HG02938 (cell line): ENCODE measurements around the gene PROKR1.
"Not testable (repeated sequence)": the region's sequence is repeated elsewhere in the genome, so short reads cannot be mapped to it uniquely, and the experiment has no call there.

Source experiments
- ATAC-seq: cut with Tn5 transposase; IDR thresholded peaks from one replicate; pipeline ENCODE4 v1.9.1; 2021; ENCODE audit warnings: mild to moderate bottlenecking, moderate library complexity; ENCODE audit not compliant: unreplicated experiment

The PROKR1 gene

DNA sequence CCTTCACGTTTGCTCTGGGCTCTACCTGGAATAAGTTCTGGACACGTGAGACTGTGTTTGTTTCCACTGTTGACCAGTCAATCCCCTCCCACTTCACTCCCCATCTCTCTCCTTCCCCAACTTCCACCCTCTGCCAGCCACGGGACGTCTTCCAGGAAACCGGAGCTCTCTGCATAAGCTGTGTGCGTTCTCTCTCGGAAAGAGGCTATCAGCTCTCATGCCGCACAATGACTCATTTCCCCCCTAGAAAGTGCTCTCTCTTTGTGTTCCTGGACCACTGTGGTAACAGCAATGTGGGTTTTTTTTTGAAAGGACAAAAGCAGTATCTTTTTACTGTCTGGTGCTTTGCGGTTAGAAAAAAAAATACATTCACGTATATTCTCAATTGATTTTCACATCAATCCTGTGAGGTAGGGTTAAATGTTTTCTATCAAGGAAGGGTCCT lies 10.2 kb downstream of the PROKR1 start:
- ATAC-seq = peak; percentile 89

DNA sequence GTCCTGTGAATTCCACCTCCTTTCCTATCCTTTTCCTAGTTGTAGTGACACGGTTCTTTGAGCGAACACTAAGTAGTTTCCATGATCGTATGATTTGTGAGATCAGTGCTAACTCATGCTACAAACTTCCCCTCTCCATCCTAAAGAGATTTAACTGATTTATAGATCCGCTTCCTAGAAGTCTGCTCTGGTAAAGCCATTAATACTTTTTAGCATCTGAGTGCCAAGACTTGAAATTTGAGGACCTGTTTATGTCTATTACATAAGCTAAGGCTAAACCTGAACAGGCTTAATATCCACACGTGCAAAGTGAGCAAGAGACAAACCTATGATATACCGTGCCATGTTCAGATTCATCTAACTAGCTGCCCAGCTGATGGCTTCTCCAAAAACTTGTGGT lies 14.9 kb downstream of the PROKR1 start:
- ATAC-seq = no peak

DNA sequence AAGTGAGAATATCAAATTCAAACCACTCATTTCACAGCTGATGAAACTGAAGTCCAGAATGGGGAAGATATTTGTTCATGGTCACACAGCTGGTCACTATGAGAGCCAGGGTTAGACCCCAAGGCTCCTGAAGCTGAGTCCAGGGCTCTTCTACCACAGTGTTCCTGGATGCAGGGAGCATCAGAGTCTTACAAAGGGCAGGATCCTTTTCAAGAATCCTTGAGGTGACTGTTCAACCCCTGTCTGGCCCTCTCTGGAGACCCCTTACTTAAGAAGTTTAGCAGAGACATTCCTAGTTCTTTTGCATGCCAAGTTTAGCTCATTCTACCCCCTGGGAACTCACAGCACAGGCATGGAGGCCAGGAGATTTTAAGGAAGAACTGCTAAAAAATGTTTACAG lies 15.7 kb downstream of the PROKR1 start:
- ATAC-seq = no peak

DNA sequence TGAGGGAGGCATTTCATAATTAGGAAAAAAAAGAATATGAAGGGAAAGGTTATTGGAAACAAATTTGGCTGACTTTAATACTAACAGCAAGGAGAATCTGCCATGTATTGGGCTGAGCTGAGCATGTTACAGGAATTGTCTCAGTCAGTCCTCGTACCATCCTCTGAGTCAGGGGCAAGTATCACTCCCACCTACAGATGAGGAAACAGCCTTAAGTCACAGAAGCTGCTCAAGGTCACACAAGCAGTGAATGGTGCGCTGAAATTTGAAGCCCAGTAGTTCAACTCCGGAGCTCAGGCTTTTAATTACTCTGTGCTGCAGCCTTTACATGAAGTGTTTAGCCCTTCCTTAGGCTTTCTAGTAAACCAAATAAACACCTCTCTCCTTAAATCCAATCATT lies 17.3 kb downstream of the PROKR1 start:
- no peak for ATAC-seq

DNA sequence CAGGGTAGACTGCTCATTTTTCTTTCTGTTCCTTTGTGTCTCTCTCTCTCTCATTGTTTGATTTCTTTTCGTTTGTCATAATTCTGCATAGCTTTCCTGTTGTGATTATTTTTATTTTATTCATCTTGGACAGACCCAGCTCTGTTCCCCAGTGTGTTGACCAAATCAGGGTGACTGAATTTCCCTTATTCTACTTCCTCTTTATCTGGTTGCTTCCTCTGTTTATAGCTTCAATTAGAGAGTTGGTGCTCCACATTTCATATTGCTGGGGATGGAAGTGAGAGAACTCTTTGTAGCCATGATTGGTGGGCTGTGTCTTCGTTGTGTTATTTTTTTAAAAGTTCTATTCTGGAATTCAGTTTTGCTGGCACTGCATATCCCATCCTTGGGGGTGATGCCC lies 19.1 kb downstream of the PROKR1 start:
- ATAC-seq = no peak

DNA sequence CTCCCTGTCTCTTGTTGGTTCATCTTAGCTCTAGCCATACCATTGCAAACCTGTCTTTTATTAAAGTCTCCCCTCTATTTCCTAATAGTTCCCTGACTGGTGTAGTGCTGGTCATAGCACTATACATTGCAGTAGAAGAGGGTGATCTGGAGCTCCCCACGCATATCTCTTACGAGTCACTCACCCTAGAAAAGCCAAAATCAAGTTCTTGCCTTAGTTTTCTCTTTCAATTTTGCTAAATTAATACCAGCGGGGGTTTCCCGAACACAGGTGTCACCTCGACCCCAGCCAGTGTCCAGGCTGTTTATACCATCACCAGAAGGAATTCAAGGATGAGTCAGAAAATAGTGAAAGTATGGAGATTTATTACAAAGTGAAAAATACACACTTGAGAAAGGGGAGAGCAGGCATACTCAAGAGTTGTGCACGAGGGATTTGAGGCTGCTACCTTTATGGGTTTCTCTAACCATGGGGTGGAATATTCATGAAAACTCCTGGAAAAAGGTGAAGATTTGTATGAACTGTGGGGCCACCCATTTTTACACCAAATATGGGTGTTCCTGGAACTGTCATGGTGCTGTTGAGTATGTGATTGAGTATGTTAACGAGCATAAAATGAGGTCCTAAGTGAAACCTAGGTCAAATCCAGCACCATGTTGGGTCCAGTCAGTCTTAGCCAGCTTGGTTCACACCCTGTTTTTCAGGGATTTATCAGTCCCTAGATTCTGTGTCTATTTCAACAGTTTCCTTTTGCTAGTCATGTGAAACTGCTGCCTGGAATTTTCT lies 20.2 kb downstream of the PROKR1 start:
- ATAC-seq = no peak

DNA sequence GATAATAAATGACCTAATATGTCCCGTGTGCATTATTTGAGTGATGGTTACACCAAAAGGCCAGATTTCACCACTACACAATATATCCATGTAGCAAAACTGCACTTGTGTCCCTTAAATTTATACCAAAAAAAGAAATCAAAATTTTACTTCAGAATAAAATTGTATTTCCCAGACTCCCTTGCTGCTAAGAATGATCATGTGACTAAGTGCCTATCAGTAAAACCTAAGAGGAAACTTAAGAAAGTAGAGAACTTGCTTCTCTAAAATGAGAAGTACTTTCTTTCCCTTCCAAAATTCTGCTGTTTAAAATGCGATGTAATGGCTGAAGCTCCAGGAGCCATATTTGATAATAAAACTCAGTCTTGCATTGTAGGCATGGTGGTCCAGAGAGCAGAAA lies 24.0 kb downstream of the PROKR1 start:
- ATAC-seq = no peak

DNA sequence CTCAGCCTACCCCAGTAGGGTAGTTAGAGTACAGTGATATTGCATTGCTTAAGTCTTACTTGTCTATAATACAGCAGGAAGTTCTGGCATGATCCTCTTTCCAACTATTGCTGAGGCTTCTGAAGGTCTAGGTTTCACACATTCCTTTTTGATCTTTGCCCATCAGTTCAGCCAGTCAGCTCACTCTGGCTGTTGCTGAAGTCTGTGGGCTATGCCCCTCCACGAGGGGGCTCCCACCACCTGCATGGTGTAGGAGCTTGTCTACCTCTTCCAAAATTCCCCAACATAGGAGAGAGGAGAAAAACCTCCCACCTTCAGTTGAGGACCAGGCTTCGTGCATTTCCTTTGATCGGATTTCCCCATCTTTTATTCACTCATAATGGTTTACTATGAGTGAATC lies 26.3 kb downstream of the PROKR1 start:
- ATAC-seq = no peak

DNA sequence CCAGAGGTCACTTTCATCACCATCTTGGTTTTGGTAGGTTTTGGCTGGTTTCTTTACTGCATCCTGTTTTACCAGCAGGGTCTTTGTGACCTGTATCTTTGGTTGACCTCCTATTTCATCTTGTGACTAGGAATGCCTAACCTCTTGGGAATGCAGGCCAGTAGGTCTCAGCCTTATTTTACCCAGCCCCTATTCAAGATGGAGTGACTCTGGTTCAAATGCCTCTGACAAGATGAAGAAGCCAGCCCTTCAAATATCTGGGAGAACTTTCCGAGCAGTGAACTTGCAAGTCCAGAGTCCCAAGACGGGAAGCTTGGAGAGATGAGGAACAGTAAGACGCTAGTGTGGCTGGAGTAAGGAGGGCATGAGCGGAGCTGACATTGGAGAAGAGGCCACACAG lies 28.6 kb downstream of the PROKR1 start:
- ATAC-seq = no peak

DNA sequence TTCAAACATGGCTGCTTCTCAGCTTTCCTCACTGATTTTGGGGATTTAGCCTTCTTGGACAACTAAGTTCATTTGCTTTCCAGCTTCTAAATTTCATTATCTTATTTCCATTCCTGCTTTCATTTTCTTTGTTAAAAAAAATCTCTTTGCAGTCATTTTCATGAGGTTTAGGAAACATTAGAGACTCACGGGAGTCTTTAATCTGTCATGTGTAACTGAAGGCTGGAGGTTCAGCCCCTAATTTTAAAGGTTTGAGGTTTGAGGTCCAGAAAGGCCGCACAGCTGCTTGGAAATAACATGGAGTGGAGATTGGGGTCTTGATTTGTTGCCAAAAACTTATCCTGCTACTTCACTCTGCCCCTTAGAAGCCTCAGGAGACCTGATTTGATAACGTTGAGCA lies 30.3 kb downstream of the PROKR1 start:
- no peak for ATAC-seq

DNA sequence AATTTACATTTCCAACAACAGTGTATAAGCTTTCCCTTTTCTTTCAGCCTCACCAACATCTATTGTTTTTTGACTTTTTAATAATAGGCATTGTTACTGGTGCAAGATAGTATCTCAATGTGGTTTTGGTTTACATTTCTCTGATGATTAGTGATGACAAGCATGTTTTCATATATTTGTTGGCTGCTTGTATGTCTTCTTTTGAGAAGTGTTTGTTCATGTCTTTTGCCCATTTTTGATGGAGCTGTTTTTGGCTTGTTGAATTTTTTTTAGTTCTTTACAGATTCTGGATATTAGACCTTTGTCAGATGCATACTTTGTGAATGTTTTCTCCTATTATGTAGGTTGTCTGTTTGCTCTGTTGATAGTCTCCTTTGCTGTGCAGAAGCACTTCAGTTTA lies 32.1 kb downstream of the PROKR1 start:
- ATAC-seq = no peak

DNA sequence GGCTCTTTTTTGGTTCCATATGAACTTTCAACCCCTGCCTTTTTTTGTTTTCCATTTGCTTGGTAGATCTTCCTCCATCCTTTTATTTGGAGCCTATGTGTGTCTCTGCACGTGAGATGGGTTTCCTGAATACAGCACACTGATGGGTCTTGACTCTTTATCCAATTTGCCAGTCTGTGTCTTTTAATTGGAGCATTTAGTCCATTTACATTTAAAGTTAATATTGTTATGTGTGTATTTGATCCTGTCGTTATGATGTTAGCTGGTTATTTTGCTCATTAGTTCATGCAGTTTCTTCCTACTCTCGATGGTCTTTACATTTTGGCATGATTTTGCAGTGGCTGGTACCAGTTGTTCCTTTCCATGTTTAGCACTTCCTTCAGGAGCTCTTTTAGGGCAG lies 34.5 kb downstream of the PROKR1 start:
- not testable (repeated sequence) for ATAC-seq

DNA sequence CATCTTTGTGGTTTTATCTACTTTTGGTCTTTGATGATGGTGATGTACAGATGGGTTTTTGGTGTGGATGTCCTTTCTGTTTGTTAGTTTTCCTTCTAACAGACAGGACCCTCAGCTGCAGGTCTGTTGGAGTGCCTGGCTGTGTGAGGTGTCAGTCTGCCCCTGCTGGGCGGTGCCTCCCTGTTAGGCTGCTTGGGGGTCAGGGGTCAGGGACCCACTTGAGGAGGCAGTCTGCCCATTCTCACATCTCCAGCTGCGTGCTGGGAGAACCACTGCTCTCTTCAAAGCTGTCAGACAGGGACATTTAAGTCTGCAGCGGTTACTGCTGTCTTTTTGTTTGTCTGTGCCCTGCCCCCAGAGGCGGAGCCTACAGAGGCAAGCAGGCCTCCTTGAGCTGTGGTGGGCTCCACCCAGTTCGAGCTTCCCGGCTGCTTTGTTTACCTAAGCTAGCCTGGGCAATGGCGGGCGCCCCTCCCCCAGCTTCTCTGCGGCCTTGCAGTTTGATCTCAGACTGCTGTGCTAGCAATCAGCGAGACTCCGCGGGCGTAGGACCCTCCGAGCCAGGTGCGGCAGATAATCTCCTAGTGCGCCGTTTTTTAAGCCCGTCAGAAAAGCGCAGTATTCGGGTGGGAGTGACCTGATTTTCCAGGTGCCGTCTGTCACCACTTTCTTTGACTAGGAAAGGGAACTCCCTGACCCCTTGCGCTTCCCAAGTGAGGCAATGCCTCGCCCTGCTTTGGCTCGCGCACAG lies 36.0 kb downstream of the PROKR1 start:
- not testable (repeated sequence) for ATAC-seq

DNA sequence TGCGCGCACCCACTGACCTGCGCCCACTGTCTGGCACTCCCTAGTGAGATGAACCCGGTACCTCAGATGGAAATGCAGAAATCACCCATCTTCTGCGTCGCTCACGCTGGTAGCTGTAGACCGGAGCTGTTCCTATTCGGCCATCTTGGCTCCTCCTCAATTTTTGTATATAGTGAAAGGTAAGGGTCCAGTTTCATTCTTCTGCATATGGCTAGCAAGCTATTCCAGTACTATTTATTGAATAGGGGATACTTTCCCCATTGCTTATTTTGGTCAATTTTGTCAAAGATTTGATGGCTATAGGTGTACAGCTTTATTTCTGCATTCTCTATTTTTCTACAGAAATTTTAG lies 36.5 kb downstream of the PROKR1 start:
- ATAC-seq = not testable (repeated sequence)

DNA sequence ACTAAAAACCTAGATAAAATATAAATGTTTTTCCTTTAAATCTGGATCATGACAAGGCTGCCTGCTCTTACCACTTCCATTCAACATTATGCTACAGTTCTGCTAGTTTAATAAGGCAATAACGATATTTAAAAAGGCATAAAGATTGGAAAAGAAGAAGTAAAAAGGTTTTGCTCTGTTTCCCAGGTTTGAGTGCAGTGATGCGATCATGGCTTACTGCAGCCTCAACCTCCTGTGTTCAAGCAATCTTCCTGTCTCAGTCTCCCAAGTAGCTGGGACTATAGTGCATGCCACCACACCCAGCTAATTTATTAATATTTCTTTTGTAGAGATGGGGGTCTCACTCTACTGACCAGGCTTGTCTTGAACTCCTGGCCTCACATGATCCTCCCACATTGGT lies 40.8 kb downstream of the PROKR1 start:
- ATAC-seq = no peak

DNA sequence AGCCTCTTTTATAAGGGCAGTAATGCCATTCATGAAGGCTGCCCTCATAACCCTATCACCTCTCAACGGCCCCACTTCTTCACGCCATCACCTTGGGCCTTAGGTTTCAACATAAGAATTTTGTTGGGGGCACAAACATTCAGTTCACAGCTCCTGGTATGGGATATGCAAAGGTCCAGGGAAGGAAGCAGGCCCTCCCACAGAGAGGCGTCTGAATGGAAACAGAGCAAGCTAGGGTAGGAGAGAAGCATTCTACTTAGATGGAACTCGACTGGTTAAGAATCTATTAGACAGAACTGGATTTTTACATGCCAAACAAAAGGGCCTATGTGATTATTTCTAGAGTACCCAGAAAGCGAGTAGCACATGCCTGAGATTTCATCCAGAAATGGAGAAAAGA lies 42.8 kb downstream of the PROKR1 start:
- ATAC-seq = no peak

DNA sequence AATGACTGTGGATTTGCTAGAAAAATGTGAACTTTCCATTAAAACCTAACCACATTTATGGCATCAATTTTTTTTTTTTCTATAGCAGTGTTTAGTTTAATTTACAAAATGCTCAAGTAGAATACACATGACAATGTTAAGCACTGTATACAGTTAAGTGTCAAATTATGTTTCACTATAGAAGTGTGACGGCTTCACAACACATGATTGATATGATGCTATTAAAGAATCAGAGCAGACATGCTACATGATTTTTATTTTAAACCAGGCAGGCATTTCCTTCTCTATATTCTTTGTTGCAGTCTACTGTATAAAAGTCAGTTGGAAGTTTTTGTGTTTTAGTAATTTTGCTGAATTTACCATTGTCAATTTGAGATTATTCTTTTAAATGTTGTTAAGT lies 43.6 kb downstream of the PROKR1 start:
- ATAC-seq = no peak

DNA sequence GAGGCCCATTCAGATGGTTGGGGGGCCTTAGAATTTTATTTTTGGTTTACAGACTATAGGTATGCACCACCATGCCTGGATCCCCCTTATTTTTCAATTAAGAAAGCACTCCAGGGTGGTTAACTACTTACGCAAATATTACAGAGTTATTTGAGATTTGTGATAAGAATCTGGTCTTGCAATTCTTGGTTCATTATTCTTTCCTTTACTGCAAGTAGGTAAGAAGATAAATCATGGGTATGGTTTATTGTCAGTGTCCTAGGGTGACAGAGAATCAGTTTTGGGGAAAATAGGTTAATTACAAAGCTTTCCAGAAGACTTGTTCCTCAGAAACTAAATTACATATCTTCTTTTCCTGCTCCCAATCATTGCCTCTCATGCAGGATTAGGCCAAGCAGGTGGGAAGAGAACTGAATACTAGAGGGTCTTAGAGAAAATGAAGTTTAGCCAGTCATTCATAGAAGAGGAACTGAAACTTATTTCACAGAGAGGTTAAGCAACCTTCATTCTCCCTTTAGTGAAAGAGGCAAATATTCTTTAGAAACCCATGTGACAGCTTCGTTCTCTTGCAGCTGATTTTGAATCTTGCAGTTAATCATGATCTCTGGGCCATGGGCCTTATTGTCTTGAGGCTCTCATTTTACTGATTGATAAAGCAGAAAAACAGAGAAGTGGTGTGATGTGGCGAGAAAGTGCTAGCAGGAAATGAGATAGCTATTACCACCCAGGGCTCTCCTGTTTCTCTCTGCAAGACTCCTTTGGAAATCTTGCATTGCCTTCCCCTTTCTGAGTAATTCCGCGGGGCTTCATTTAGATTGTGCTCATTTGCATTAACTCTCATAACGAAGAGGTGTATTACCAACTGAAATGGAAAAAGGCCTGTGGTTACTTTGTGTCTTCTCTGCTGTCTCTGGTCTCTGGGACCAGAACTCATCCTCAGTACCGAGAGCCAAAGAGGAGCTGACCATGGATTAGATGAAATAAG lies 46.5 kb downstream of the PROKR1 start:
- peak; percentile 91 for ATAC-seq

DNA sequence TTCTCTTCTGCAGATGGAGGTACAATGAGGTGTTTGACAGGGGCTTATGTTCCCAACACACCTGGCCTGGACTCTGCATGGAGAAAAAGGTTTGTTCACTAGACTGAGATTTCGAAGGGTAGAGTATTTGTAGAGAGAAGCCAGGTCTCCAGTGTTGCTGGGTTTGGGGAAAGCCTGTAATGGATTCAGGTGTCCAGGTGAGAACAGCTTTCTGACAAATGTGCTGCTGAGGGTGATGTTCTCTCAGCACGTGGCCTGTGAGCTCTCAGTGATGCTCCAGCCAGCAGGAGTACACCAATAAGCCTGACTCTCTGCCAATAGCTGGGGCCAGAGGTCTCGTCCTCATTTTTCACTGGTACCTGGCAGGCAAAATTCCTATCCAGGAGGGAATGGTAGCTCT lies 47.5 kb downstream of the PROKR1 start:
- ATAC-seq = no peak

DNA sequence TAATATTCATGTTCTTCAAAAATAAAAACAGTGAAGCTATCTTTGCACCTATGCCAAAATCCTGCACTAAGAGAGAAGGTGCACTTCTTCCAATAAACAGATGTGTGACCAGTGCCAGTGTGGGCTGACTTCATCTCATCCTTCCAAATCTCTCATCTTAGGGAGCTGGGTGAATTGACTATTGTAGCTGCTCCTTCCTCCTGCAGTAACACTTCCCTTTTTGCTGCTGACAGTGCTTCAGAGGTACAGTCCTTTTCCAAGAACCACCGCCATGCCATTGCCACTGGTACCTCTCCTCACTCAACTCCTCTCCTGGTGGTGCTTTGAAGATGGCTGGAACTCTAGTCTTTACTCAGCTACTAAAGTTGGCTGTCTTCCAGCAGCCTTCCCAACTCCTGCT lies 49.1 kb downstream of the PROKR1 start:
- no peak for ATAC-seq

DNA sequence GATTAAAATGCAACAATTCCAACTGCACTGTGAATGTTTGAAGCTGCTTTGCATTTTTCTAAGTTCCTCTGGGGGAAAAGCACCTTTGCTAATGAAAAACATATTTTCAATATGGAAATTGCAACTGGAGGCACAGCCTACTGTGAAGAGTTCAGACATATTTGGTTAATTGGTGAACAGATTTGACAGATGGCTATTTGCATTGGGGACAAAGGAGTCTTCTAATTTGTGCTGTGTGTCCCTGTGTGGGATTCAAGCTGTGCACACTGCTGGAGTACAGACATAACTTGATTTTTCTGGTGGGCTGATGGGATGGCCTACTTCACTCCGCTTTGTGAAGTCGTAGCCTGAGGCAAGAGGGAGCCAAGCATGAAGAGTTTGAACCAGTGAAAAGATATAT lies 50.6 kb downstream of the PROKR1 start:
- no peak for ATAC-seq
